ENCODE data around the gene CHMP4A.
A peak's percentile ranks its signal among the peaks of the same experiment; 100 is the strongest.
"Not testable (repeated sequence)": the region's sequence is repeated elsewhere in the genome, so short reads cannot be mapped to it uniquely, and the experiment has no call there.

CHMP4A gene

GRCh38 chr14:24246765-24247212, 33.5 kb upstream of the CHMP4A start:
- peak; percentile 80 for DNase-seq

GRCh38 chr14:24245350-24245749, 32.1 kb upstream of the CHMP4A start:
- not testable (repeated sequence) for DNase-seq

- peak; percentile 54 for DNase-seq
Observed at GRCh38 chr14:24243336-24243836, 30.1 kb upstream of the CHMP4A start.

- peak; percentile 96 for DNase-seq
Observed at GRCh38 chr14:24241829-24242443, 28.6 kb upstream of the CHMP4A start.

GRCh38 chr14:24240110-24240918, 27.0 kb upstream of the CHMP4A start:
- no peak for DNase-seq

- no peak for DNase-seq
Observed at GRCh38 chr14:24238527-24239037, 25.3 kb upstream of the CHMP4A start.

- DNase-seq: no peak
Observed at GRCh38 chr14:24238123-24238522, 24.8 kb upstream of the CHMP4A start.

GRCh38 chr14:24237463-24237955, 24.2 kb upstream of the CHMP4A start:
- DNase-seq: no peak

- no peak for DNase-seq
Observed at GRCh38 chr14:24236689-24237462, 23.6 kb upstream of the CHMP4A start.

- no peak for DNase-seq
Observed at GRCh38 chr14:24235804-24236688, 22.8 kb upstream of the CHMP4A start.

- DNase-seq: no peak
Observed at GRCh38 chr14:24234095-24235005, 21.1 kb upstream of the CHMP4A start.

GRCh38 chr14:24233538-24233866, 20.2 kb upstream of the CHMP4A start:
- DNase-seq: no peak

- DNase-seq: peak; percentile 32
Observed at GRCh38 chr14:24232645-24233537, 19.6 kb upstream of the CHMP4A start, which contains the start of gene GMPR2. Gene GMPR2 (plus strand): TSS chr14:24232929. CDS start chr14:24233254, 325 bp downstream.

GRCh38 chr14:24232121-24232644, 18.9 kb upstream of the CHMP4A start, which contains the start of gene NEDD8:
Gene NEDD8 (minus strand): TSS chr14:24232367. CDS start chr14:24232267, 100 bp downstream.
- DNase-seq: peak; percentile 99

- no peak for DNase-seq
Observed at GRCh38 chr14:24231263-24232120, 18.2 kb upstream of the CHMP4A start.

GRCh38 chr14:24228902-24229301, 15.6 kb upstream of the CHMP4A start:
- no peak for DNase-seq

GRCh38 chr14:24226473-24226872, 13.2 kb upstream of the CHMP4A start:
- DNase-seq: no peak

- DNase-seq: no peak
Observed at GRCh38 chr14:24224618-24225071, 11.4 kb upstream of the CHMP4A start.

All from suppressor macrophage treated with lipopolysaccharide for 4 hours (primary cell).